Spleen (tissue), 7 donors: ENCODE results near the gene GRIN2C.

Experiments used
- CTCF ChIP-seq, 11 experiments: fragments of 200-600 bp in 7 of 11; fragments of 450-650 bp in 4 of 11; sonication (generic) in 4 of 11; IDR thresholded peaks in 8 of 11; conservative IDR thresholded peaks in 3 of 11; 1 replicate in 7 of 11; 2 replicates in 4 of 11; pipeline versions ENCODE4 v1.4.0 to v1.8.0; 2016 to 2021; ENCODE audit warnings: antibody characterized with exemption in 11 of 11, inconsistent platforms in 4 of 11, mild to moderate bottlenecking in 1 of 11
- POLR2A ChIP-seq, 3 donors: fragments of 450-650 bp; IDR thresholded peaks; one replicate each; pipeline ENCODE4 v1.5.1; 2017; ENCODE audit warnings: antibody characterized with exemption in 3 of 3, mild to moderate bottlenecking in 1 of 3
- donor health status: DM: no; HTN: no; CAD: no; lungs with moderate emphysema.
- donor health status: DM: no; HTN: no; CAD: no.
- donor health status: DM: no; HTN: no; CAD: no.

GRCh38 chr17:74819801-74820436, 39.8 kb downstream of the GRIN2C start:
- TF ChIP-seq CTCF (IDR thresholded peaks at IDR 0.05 in 8 of 11, conservative IDR thresholded peaks at IDR 0.05 in 3 of 11) = no peak
- no peak for TF ChIP-seq POLR2A (IDR thresholded peaks at IDR 0.05)
